Renal cortex interstitium (tissue), 11 donors: ENCODE data around the gene CTNNA2. TPM values are rescaled to one million over a fixed set of nuclear protein-coding genes. Genes with fewer than 3 reads are reported as not detected.
"Not testable (repeated sequence)": the region's sequence is repeated elsewhere in the genome, so short reads cannot be mapped to it uniquely, and the experiment has no call there.

Source experiments
- DNase-seq, 11 donors: peaks; one replicate each; pipeline ENCODE4 v3.0.0-alpha.2; 2013; ENCODE audit warnings: low read depth in 9 of 11, low spot score in 4 of 11; ENCODE audit errors: extremely low read depth in 1 of 11
- polyA plus RNA-seq, 3 donors: library from polyadenylated mRNA; unstranded; fragments of 120-200 nt; gene quantifications; one replicate each; pipeline ENCODE4 v1.2.1, GENCODE V29; 2013; ENCODE audit not compliant: insufficient read length in 3 of 3

CTNNA2 gene
- polyA plus RNA-seq, 3 donors, result 4.3 to 6.0 (median 4.7) TPM

DNA sequence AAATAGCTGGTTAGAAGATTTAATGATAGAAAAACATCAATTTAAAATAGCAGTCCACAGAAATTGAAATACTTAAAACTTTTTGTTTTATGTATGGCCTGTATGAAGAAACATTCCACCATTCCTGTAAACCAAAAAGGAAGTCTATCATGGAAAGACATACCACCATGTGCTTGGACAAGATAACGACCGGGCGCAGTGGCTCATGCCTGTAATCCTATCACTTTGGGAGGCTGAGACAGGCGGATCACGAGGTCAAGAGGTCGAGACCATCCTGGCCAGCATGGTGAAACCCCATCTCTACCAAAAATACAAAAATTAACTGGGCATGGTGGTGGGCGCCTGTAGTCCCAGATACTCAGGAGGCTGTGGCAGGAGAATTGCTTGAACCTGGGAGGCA, 519.8 kb downstream of the CTNNA2 start:
- DNase-seq, result not testable (repeated sequence)

DNA sequence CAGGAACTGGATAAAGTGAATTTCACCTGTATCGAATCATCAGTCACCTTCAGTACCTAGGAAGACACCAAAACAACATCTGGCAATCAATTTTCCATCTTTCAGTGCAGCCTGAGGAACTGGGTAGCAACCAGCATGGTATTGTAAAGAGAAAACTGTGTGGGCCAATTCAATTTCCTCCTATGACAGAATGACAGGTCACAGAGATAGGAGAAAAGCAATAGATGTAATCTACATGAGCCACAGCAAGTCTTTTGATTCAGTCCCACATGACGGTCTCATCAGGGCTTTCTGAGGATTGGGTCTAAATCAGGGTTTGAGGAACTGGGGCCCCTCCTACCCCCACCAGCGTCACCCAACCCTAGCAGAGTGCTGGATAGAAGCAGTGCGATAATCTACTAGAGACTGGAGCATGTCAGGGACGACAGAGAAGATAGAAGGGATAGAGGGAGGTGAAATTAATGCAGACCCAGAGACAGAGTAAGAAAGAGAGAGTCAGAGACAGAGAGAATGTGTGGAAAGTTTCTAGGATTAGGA, 523.0 kb downstream of the CTNNA2 start:
- no peak for DNase-seq

DNA sequence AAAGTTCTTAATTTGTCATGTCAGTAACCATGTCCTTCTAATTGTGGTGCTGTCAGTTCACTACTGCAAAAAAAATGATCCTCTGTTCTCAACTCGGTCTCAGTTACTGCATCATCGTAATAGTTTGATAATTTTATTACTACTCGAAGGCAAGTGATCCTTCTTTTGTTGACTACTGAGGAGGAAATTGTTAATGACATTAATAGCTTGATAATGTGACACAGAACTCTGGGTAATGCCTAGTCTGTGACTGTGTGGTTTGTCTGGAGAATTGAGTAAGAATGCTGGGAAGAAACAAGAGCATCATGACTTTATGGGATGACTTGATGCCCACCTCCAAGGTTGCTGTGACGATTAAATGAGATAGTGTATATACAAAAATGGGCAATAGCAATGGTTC, 524.5 kb downstream of the CTNNA2 start:
- no peak for DNase-seq

DNA sequence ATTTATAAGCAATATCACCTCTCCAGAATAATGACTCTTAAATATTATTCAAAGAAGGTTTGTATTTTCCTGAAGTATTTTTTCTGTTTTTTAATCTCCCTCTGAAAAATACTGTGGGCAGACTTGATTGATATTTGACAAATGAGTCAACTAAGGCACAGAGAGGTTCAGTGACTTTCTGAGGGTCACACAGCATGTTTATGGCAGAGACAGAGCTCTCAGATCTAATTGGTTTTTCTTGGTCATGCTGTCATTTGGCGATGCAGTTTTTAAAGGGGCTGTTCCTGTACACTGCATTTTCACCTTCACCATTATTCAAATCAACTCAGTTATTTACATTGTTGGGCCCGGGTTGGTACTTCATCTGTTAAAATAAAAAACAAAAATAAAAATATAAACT, 527.4 kb downstream of the CTNNA2 start:
- no peak for DNase-seq

DNA sequence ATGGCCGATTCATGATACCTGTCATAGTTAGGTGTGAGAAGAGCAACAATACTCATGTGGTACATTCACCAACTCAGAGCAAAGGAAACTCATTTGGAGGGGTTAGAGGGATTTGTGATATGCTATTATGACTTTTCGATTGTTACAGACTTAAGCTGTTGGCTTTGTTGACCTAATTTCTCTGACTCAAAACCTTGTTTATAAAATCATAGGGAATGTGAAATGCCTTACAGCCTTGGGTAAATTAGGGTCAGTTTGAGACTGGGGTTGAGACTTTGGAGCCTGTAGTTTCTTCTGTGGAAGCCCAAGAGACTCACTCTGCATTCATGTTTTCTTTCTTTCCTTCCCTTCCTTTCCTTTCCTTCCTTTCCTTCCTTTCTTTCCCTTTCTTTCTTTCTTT, 529.8 kb downstream of the CTNNA2 start:
- no peak for DNase-seq

DNA sequence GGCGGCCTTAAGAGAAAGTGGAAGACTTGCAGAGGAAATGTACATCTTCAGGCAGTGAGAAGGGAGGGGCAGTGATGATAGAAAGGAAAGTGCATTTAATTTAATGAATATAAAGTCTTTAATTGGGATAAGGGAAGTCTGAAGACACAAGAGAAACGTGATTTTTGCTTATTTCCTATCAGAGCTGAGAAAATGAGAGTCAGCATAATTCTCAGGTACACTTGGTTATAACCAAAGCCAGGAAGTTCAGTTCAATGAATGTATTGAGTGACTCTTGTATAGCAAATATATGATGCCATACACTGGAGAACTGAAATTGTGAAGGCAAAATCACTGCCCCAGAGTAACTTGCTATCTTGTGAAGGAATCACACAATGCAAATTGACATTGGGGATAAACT, 535.4 kb downstream of the CTNNA2 start:
- DNase-seq, result no peak

DNA sequence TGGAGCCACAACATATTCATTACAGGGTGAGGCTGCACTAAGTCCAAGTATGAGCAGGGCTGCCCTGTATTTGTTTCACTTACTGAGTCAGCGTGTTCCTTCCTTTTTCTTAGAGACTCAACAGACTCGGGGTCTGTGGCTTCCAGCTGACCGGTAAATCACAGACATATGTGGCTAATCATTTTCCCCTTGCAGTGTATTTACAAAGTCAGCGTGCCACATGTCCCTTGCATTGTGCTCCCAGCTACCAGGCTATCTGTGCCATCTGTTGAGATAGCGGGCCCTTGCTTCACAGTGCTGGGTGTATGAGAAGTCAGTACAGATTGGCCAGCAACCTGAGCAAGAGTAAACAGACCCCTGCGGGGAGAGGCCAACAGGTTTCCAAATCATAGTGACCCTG, 537.4 kb downstream of the CTNNA2 start:
- no peak for DNase-seq

DNA sequence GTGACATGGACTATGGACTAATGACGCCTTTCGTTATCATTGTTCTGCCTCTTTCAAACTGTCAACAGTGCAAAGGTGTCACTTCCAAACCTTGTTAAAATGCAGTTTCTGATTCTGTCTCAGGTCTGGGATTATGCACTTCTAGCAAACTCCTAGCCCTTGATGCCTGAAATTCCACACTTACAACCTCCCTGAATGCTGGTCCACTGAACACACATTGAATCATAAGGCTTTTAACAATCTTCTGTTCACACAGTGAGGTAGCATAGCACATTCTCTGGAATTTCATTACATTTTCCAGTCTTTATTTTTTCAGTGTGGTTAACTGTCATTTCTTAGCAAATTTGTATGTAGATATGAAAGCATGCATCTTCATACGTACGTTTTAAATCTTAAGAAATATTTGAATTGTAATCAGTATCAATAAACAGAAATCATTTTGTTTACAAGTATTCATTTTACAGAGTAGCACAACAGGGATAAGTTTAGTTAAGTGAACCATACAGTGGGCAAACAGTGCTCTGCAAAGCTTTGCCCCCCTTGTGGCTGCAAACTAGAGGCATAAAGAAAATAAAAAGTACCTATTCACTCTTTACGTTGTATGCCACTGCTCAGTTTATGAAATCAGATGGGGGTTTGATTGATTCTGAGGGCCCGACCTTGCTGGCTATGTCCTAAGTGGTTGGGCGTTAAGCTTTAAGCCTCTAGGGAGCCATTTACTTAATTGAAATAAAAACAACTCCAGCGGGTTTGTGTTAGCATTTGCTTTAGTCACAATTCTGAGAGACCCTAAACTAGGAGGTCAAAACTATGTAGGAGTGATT, 540.9 kb downstream of the CTNNA2 start:
- peak in 1 of 11 donors; percentile 12 for DNase-seq

DNA sequence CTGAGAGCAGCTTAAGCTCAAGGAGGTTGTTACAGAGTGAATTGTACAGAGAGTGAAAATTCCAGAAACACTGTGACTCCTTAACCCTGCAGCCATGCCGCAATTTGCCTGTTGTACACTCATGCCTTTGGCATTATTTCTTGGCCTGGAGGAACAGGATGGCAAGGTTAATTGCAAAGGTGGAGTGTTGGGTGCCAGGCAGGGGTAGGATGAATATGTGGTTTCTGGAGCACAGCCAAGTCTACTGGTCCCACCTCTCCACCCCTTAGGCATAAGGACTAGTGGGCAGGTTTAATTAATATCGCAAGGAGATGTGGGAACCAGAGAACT, 541.5 kb downstream of the CTNNA2 start:
- no peak for DNase-seq

DNA sequence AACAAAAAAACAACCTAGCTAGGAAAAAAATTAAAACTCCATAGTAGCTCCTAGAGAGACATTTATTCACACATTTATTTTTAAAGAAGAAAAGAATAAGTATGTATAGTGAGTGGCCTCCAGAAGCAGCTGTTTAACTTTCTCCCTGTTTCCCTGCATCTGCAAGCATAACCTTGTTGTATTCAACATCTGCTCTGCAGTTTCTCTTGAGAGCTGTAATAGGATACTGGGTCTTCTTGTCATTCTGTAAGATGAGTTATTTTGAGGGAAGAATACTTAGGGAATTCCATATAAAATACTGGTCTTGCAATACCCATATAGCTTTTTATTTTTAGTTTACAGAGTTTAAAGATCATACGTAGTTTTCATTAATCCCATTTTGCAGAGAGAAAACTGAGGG, 545.1 kb downstream of the CTNNA2 start:
- DNase-seq, result no peak

DNA sequence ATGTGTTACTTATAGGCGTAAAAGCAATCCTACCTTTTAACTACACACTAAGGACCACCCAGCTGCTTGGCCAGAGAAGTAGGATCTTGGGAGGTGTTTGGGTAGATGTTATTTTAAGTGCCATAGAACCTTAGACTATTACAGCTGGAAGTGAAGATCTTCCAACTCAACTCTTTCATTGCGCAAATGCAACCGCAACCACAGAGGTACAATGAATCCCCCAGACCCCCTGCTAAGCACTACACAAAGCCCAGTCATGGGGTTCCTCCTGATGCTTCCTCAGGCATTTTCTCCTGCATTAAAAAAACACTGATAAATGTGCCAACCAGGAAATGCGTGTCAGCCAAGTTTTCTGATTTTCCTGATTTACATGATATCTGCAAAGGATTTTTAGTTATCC, 545.7 kb downstream of the CTNNA2 start:
- DNase-seq, result no peak

DNA sequence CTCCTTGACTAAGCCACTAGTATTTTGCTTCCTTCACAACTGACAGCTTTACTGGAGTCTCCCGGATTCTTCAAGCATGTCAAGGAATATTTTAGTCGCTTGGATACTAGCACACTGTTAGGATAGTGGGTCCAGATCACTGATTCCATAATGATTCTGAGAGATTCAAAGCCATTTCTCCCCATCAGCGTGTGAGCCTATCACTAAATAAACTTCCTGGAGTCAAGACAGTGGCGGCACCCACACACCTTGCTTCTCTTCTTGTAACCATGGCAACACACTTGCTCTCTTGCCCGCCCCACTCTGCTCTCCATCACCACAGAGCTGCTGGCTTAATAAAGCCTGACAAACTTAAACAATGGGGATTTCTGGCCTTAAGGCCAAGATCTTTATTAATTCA, 546.6 kb downstream of the CTNNA2 start:
- peak in 1 of 11 donors; percentile 9 for DNase-seq

DNA sequence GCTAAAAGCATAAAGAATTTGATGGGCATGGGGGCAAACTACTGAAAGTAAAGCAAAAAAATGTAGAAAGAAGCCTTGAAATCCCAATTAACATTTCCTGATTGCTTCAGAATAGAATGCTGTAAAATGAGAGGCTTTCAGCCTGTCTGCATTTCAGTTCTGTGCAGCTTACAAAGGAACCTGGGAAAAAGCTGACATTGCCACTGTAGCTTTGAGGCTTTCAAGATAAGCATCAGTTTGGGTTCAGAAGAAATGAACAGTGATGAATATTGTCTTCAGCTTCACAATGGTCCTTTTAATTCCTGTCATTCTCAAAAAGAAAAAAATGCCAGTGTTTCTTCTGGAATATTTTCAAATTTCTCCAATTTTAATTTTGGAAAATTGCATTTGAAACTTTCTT, 549.0 kb downstream of the CTNNA2 start:
- DNase-seq, result no peak

DNA sequence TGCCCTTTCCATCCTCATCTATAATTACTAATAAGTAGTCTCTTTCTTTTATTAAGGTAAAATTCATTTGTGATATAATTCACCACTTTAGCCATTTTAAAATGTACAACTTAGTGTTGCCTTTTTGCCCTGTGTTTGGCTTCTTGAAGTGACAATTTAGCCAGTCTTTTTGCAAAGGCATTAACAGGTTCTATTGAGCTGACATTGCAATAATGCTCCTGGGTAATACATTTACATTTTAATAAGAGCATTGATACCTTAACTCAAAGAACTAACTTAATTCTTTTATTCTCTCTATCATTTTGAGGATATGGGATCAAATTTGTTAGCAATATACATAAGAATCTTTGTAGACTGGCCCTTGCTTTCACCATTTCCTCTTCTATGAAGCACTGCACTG, 549.4 kb downstream of the CTNNA2 start:
- DNase-seq, result no peak

DNA sequence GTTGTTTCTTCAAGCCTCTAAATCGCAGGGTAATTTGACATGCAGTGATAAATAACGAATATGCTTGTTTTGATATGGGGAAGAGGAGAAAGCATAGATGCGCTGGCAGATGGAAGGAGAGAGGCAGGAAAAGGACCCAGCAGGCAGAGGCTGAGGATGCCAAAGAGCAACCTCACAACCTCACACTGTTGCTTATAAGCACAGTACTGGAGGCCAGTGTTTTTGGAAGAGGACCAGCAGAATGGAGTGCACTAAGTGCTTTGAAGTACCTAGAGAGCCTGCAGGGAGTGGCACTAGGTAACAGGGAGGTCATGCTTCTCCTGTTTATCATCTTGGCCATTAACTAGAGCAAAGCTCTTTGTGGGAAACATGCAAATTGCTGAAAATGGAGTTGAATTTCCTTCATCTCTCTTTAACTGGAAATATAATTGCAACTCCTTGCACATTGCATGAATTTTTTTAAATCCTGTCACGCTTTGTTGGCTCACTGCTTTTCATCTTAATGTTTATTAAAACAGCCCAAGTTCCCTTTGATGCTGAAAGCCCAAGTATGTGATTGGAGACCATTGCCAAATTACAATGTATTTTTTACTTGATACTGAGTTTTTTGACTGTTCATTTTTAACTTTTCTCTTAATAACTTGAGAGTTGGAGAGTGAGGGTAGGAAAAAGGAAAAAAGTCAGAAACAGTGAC, 555.3 kb downstream of the CTNNA2 start:
- peak in 1 of 11 donors; percentile 28 for DNase-seq

DNA sequence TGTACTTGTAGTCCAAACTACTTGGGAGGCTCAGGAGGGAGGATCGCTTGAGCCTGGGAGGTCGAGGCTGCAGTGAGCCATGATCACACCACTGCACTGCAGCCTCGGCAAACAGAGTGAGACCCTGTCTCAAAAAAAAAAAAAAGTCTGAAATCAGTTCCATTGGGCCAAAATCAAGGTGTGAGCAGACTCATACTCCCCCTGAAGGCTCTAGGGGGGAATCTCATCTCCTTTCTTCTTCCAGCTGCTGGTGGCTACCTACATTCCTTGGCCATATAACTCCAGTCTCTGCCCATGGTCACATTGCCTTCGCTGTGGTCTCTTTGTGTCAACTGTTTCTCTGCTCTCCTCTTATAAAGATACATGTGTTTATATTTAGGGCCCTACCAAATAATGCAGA, 557.7 kb downstream of the CTNNA2 start:
- no peak for DNase-seq

DNA sequence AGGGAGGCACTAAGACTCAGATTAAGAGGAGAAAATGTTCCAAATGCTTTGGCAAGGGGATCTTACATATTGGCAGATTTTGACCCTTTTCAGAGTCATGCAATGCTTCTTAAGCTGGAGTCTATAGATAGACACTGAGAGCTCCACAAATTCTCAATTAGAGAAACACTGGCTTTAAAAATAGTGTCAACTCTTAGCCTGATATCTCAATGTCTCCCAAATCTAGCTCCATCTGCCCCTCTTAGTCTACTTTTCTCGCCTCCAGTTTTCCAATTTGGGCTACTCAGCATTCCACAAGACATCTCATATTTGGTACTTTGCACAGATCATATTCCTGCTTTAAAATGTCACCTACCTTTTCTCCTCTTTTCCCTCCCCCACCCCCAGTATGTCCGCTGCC, 559.1 kb downstream of the CTNNA2 start:
- no peak for DNase-seq

DNA sequence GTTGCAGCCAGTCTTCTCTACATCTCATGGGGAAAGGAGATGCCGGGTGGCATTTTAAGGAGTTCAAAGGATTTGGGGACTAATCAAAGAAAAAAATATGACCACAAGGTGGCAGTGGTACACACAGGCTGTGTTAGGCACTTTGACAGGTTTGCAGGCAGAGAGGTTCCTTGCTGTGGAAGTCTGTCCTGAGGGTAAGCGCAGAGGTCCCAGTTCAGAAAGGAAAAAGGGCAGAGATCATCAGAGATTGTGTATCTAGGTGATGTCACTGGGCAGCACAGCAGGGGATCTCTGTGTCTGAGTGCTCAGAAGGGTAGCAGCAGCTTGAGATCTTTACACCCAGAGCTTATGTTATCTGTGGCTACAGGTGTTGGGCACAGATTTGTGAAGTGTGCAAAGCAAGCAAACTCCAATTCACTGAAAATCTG, 560.3 kb downstream of the CTNNA2 start:
- DNase-seq, result peak; percentile 22 to 74 (median 51)

DNA sequence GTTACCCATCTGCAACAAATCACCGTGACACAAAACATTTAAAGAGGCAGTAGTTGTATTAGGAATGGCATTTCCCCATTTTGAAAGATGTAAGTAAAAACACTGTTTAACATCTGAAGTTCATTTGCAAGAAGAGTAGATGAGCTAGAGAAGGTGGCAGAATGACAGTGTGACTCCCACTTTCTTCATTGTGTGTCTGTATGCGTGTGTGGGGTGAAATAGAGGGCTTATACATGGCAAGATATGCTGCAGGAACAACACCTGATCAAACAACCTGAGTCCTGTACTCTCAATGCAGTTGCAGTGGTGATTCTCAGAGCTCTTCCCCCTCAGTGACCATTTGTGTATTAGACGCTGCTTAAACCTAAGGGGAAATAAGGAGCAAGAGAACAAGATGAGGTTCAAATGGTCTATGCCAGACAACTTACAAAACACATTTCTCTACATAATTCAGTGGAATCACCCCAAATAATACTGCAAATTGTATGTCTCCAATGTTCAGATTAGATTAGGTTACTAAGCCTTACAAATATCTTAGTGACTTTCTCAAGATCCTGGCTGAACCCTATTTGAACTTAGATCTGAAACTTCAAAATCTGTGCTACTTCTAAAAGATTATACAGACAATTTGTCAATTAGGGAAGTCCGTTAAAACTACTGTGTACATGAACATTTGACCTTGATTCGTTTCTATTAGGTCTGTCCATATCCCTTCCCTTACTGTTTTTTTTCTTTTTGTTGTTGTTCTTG, 561.6 kb downstream of the CTNNA2 start:
- DNase-seq, result no peak

DNA sequence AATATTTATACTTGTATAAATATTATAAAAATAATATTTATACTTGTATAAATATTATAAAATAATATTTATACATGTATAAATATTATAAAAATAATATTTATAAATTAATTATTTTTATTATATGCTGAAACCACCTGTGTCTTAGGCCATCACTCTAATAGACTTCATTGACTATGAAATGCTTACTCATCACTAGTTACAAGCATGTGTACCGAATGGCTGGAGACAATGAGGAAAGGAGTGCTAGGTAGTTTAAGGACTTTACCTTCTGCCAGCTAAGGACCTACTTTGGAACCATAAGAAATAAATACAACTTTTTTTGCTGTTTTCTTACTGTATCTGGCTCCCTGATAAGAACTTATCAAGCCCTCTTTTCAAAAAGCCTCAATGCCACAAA, 562.9 kb downstream of the CTNNA2 start:
- no peak for DNase-seq
